ENCODE results near the gene PLEKHG7. TPM values are rescaled to one million over a fixed set of nuclear protein-coding genes. Genes with fewer than 3 reads are reported as not detected.

The PLEKHG7 gene
- total and polyA plus RNA-seq, 10 of the 15 experiments (the other 5 are each of a cell fraction or from before 2014, with no cell fraction given) = 0.16 to 1.3 (median 0.65) TPM; not detected in 1

GRCh38 chr12:92726850-92727249 is 24.1 kb downstream of the PLEKHG7 start:
- WGBS (ENCODE audit: insufficient coverage, insufficient replicate concordance, low lambda C conversion rate, missing lambda C conversion rate) = 0% methylated on average over 4 of the region's 4 CpGs
- no peak for DNase-seq (ENCODE audit: low read depth, low spot score)

More at GRCh38 chr12:92726850-92727249, 24.1 kb downstream of the PLEKHG7 start:
- no peak overlapping the region for H2AFZ ChIP-seq (ENCODE audit: control insufficient read depth, low read depth, low read length)
- H3K27me3 ChIP-seq (replicated peaks in 1 of 2; ENCODE audit: control insufficient read depth in 2 of 2, insufficient read depth in 2 of 2, low read length in 1 of 2) = no peaks in the 10 kb centered on the region
- TF ChIP-seq TARDBP (IDR thresholded peaks at IDR 0.05; ENCODE audit: borderline replicate concordance) (no peak), BHLHE40 (IDR thresholded peaks at IDR 0.05; ENCODE audit: borderline replicate concordance in 1 of 2, low read depth in 2 of 2, low read length in 1 of 2) (no peak), E2F4 (IDR thresholded peaks at IDR 0.05; ENCODE audit: low read depth, low read length) (no peak), CEBPB (IDR thresholded peaks at IDR 0.05; ENCODE audit: borderline replicate concordance in 1 of 2, low read depth in 2 of 2, low read length in 2 of 2) (no peak), NFIC (IDR thresholded peaks at IDR 0.05; ENCODE audit: low read depth, low read length) (no peak), CREB1 (IDR thresholded peaks at IDR 0.05; ENCODE audit: low read depth) (no peak), IKZF1 (conservative IDR thresholded peaks at IDR 0.05) (no peak), RBBP5 (conservative IDR thresholded peaks at IDR 0.05) (no peak), STAT1 (conservative IDR thresholded peaks at IDR 0.05) (no peak), NR2C1 (IDR thresholded peaks at IDR 0.05) (no peak)
- TF ChIP-seq, protein P1, sequence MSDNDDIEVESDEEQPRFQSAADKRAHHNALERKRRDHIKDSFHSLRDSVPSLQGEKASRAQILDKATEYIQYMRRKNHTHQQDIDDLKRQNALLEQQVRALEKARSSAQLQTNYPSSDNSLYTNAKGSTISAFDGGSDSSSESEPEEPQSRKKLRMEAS (IDR thresholded peaks at IDR 0.05; ENCODE audit: low read depth, low read length) = no peak
- SMC1A ChIA-PET (ENCODE audit: uncharacterized antibody, unreplicated experiment) = interaction anchor here (0.8 to 0.9 kb wide), 2 partner anchors 9 to 144 kb away, joined by 3 to 4 read pairs; no protein-coding TSS in a partner anchor
- H3K27ac ChIP-seq (ENCODE audit: control insufficient read depth, insufficient read depth) = no peak overlapping the region
- H3K4me1 ChIP-seq (ENCODE audit: control insufficient read depth, insufficient read depth, low read length) = no peaks in the 10 kb centered on the region
- no peaks in the 10 kb centered on the region for H4K20me1 ChIP-seq (ENCODE audit: control insufficient read depth, insufficient read depth)
- CTCF ChIA-PET = interaction anchor here (0.9 to 1.1 kb wide), 2 partner anchors 9 to 915 kb away, joined by 3 to 4 read pairs; no protein-coding TSS in a partner anchor
- no peak overlapping the region for H3K9ac ChIP-seq (ENCODE audit: control insufficient read depth, insufficient read depth, low read length)
- H3K4me3 ChIP-seq = no peak overlapping the region
- in situ Hi-C loops (cut with MboI) (no loop called here), intact Hi-C loops (cut with micrococcal nuclease; ENCODE audit: unreplicated experiment) (no loop called here)
- POLR2A ChIA-PET = no interaction called here
- no peaks in the 10 kb centered on the region for H3K79me2 ChIP-seq (ENCODE audit: control insufficient read depth, insufficient read depth, low read length)
- FAIRE-seq = no peak
- no peaks in the 10 kb centered on the region for H3K36me3 ChIP-seq (ENCODE audit: control insufficient read depth in 2 of 2, insufficient read depth in 2 of 2, low read length in 1 of 2)
- RAD21 ChIA-PET (ENCODE audit: unreplicated experiment) = no interaction called here
- ATAC-seq = no peak
- H3K4me2 ChIP-seq (ENCODE audit: control insufficient read depth, insufficient read depth) = no peak overlapping the region
- no TSS peak for BruUV-seq (replicated peaks)
- H3K9me3 ChIP-seq (replicated peaks; ENCODE audit: control insufficient read depth, insufficient read depth, low read length) = peaks cover 2% of the 10 kb centered on the region
